ENCODE measurements around the gene UNC5CL.

GRCh38 chr6:40978687-40979289 is 60.2 kb downstream of the UNC5CL start:
- no peak for TF ChIP-seq CTCF (IDR thresholded peaks at IDR 0.05; ENCODE audit: insufficient read depth, low read length, poor library complexity, severe bottlenecking)
- no peak for TF ChIP-seq EZH2phosphoT487 (conservative IDR thresholded peaks at IDR 0.05; ENCODE audit: low read length)

Measured in SU-DHL-6 (cell line).